CD4-positive, alpha-beta T cell treated with Interleukin-1 beta for 1 hour (primary cell): ENCODE results near the gene NCK1.
"Not testable (repeated sequence)": the region's sequence is repeated elsewhere in the genome, so short reads cannot be mapped to it uniquely, and the experiment has no call there.

Source experiments
- DNase-seq, 2 donors: peaks; one replicate each; pipeline ENCODE4 v3.0.0-alpha.2; 2020 to 2022

The NCK1 gene

DNA sequence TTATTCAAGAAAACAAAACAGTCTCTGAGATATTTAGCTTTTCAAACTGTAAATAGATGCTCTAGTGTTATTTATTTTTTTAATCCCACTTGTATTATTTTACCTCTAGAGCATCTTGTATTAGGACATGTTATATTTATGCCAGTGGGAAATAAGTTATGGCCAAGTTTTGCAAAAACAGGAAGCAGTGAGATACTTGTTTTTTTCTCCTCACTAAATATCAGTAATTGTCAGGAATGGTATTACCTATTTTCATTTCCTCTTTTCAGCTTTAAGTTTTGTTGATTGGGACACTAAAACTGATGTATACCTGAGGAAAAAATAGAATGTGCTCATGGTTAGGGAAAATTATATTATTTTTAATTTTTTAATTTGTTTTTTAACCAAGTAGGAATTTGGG lies 87.1 kb downstream of the NCK1 start:
- DNase-seq, result no peak

DNA sequence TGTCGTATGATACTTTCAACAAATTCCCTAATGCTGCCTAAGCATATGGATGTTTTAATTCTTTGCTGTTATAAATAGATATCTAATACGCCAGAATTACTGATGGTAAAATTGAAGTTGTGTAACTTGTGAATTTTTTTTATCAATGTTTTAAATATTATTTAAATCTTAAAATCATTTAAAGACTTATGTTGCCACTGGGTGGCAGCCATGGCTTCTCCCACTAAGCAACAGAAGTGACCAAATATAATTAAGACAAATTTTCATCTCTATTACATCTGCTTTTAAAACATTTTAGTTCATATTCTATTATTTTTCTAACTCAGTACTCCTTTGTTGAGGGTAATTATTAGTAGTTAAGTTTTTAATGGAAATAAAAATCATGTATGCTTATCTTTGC lies 87.7 kb downstream of the NCK1 start:
- DNase-seq, result no peak

- no peak for DNase-seq
Measured at GRCh38 chr3:136950623-136951022, 88.6 kb downstream of the NCK1 start.

GRCh38 chr3:136952292-136952691 lies 90.3 kb downstream of the NCK1 start:
- no peak for DNase-seq

DNA sequence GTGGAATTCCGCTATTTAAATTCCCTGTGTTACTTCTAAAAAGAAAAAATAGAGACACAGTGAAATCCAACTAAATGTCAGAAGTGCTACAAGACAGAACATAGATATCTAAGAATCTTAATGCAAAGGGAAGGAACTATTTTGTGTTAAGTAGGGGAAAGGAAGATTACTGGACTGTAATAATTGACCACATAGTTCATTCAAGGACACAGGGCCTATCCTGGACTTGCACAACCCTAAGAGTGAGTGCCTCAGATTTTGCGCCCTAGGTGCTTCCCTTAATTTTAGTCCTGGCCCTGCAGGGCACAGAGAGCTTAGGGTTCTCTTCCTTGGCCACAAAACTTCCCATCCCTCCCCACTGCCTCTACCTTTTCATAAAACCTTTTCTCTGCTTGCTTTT lies 92.2 kb downstream of the NCK1 start:
- DNase-seq, result no peak

DNA sequence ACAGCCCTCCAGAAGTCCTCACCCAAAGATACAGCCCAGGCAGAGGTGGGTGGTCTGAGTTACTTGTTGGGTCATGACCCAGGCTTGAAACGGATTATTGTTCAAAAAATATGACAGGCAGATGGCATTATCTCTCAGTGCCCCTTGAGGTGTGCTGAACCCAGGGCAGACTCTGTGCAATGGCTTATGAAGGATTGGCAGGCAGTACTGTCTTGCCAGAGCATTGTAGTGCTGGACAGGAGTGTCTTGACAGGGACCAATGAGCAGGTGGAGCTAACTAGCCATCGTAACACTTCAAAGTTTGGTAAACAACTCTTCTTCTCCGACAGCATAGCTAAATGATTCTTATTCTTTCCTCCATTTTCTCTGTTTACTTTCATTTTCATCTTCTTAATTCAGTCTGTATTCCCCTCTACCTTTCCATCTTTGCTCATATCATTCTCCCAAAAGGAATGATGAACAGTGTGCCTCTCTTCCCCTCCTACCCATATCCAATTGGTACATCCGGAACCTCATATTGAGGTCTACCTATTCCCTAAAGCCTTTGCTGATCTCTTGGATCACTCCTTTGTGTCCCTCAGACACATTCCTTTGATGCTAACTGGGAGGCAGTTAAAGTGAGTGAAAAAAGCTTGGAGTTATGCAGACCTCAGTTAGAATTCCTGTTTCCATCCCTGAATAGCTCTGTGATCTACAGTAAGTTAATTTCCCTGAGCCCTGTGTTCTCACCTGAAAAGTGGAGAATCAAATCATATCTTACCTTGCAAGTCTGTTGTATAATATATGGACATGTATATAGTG lies 93.2 kb downstream of the NCK1 start:
- no peak for DNase-seq

DNA sequence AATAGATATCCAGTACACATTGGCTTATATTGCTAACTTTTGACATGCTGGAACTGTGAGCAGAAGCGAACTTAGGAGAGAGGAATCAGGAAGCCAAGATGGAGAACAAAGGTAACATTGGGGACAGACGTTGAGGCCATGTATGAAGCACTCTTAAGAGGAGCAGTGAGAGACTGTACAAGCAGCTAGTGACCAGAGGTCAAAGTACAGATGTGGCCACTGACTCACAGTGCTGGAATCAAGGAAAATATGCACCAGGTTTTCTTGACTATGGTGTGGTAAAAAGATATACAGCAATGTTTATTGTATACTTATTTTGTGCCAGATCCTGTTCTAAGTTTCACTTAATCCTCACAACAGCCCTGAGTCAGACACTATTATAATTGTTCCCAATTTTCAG lies 93.8 kb downstream of the NCK1 start:
- no peak for DNase-seq

DNA sequence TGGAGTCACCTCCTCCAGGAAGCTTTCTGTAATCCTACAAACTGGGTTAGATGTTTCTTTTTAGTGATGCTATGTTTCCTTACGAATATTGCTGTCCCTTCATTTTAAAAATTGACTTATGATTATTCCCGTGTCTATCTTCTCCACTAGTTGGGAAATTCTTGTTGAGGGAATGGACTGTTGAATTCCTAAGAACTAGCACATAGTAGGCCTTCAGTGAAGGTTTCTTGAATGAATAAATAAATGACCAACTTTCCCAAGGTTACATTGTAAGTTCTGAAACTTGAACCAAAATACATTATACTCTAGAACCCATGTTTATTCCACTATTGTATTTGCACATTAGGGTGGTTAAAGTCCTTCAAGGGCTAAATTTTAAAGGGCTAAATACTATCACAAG lies 95.0 kb downstream of the NCK1 start:
- DNase-seq, result no peak

DNA sequence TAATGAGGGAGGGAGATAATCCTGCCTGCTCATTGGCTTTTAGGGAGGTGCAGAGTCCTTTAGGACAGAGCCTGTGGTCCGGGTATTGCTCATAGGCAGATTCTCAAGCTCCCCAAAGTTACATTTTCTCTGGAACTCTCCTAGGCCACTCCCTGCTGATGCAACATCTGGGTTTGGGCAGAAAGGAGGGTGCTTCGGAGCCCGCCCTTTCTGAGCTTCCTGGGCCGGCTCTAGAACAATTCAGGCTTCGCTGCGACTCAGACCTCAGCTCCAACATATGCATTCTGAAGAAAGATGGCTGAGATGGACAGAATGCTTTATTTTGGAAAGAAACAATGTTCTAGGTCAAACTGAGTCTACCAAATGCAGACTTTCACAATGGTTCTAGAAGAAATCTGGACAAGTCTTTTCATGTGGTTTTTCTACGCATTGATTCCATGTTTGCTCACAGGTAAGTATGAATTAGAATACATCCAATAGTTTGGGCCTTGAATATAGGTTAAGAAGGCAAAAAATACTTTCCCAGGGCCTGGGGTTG lies 95.8 kb downstream of the NCK1 start, which contains the start of gene IL20RB:
Gene IL20RB, plus strand, starts transcription at position 233 of the 538 bp plus-strand sequence. Its CDS starts 131 bp downstream, at position 364.
- DNase-seq, result no peak

DNA sequence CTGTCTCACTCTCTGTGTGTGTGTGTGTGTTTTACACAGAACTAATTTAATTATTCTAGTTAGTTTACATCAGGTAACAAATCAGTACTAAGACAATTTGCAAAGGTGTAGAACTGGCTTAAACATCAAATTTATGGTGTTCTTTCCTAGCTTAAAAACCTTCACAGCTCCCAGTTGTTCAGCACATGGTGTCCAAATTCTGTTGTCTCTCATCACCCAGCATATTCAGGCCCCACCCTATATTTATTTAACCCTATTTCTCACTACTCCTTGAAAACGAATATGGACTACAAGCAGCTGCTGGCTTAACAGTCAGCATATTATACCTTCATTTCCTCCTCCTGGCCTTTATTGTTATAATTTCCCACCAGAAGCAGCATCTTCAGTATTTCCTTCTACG lies 96.9 kb downstream of the NCK1 start:
- DNase-seq, result no peak

- DNase-seq, result no peak
Measured at GRCh38 chr3:136959599-136959998, 97.6 kb downstream of the NCK1 start.

GRCh38 chr3:136960838-136961836 lies 99.1 kb downstream of the NCK1 start:
- DNase-seq, result no peak

DNA sequence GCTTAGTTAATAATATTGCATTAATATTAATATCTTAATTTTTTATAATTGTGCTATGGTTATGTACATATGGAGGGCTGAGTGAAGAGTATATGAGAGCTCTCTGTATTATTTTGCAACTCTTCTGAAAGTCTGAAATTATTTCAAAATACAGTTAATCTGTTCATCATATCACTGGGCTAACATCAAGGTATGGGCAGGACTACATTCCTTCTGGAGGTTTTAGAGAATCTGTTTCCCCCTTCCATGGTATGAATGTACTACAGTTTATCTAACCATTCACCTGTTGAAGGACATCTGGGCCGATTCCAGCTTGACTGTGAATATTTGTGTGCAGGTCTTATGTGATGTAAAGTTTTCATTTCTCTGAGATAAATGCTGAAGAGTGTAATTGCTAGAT lies 100.9 kb downstream of the NCK1 start:
- DNase-seq, result no peak

DNA sequence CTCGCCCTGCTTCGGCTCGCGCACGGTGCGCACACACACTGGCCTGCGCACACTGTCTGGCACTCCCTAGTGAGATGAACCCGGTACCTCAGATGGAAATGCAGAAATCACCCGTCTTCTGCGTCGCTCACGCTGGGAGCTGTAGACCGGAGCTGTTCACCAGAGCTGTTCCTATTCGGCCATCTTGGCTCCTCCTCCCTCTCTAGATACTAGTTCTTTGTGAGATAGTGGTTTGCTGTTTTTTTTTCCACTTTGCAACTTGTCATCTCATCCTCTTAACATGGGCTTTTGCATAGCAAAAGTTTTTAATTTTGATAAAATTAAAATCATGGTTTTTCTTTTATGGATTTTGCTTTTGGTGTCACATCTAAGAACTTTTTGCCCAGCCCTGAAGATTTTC lies 107.5 kb downstream of the NCK1 start:
- DNase-seq, result not testable (repeated sequence)

- no peak for DNase-seq
Measured at GRCh38 chr3:136973352-136973751, 111.3 kb downstream of the NCK1 start.

DNA sequence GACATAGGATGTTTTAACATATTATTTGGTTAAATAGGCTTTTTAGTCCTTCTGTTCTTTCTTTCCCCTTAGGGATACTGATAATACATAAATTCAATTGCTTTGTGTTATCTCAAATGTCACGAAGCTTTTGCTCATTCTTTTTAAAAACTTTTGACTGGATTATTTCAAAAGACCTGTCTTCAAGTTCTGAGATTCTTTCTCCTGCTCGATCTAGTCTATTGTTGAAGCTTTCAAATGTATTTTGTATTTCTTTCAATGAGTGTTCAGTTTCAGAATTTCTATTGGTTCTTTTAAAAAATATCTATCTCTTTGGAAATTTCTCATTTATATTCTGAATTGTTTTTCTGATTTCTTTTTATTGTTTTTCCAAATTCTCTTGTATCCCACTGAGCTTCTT lies 112.7 kb downstream of the NCK1 start:
- DNase-seq, result no peak

GRCh38 chr3:136979204-136979603 lies 117.2 kb downstream of the NCK1 start:
- DNase-seq, result no peak

DNA sequence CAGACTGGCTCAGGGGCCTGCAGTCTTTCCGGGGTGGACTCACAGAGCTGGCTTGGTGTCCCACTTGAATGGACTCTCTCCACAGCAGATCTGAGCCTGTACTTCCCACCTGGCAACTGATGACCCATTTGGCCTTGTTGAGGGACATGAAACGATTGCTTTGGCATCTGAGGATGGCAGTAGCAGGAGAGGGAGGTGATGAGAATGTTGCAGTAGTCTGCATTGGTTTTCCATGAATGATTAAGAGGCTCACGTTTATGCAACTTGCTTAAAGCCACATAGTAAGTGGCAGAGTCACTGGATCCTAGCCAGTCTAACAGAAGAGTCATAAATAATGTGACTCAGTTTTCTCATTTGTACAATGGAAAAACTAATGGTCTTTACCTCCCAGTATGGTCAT lies 117.7 kb downstream of the NCK1 start:
- no peak for DNase-seq

DNA sequence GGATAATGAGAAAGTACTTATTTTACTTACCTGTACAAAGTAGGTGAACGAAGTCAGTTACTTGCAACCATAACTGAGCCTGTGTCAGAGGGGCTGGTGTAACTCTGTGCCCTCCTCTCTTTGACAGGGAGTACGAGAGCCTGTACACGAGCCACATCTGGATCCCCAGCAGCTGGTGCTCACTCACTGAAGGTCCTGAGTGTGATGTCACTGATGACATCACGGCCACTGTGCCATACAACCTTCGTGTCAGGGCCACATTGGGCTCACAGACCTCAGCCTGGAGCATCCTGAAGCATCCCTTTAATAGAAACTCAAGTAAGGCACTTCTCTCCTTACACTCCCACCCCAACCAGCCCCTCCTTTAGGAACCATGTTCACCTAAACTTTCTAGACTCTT lies 120.0 kb downstream of the NCK1 start:
- DNase-seq, result no peak

- no peak for DNase-seq
Measured at GRCh38 chr3:136982520-136983138, 120.6 kb downstream of the NCK1 start.

DNA sequence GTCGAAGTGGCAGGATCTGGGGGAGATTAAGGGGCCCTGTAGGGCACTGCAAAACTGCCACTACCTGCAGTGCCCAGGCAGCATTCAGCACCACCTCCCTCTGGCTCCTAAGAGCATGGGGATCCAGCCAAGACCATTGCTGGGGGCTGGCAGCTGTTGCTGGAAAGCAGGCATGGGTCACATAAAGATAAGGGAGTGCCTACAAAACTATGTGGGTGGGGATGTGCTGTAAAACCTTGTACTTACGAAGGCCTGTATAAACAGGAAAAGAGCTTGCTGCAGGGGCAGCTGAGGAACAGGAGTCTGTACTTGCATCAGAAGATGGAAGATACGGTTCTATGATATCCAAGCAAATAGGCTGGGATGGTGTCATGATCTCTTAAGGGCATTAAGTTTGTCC lies 122.8 kb downstream of the NCK1 start:
- DNase-seq, result no peak

DNA sequence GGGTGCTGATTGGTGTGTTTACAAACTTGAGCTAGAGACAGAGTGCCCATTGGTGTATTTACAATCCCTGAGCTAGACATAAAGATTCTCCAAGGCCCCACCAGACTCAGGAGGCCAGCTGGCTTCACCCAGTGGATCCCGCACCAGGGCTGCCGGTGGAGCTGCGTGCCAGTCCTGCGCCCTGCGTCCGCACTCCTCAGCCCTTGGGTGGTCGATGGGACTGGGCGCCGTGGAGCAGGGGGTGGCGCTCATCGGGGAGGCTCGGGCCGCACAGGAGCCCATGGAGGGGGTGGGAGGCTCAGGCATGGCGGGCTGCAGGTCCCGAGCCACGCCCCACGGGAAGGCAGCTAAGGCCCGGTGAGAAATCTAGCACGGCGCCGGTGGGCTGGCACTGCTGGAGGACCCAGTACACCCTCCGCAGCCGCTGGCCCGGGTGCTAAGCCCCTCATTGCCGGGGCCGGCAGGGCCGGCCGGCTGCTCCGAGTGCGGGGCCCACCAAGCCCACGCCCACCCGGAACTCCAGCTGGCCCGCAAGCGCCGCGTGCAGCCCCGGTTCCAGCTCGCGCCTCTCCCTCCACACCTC lies 125.5 kb downstream of the NCK1 start:
- DNase-seq, result not testable (repeated sequence)

DNA sequence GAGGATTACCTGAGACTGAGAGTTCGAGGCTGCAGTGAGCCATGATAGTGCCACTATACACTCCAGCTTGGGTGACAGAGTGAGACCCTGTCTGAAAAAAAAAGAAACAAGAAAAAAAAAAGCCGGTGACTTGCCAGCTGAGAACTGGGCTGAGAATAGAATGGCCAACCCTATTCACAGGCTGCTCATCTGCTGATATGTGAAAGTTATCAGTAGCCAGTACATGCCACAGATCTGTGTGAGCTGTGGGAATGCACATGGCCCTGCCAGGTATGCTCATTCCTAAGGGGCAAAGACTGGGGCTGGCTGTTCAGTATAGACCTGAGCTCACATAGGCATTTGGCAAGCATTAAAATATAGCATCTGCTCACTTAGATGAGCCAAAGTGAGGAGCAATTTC lies 126.6 kb downstream of the NCK1 start:
- no peak for DNase-seq
